WI38 (cell line): Measurements from ENCODE around the gene MRPL39.

Experiments
- H3K4me3 ChIP-seq: 2 replicates; pipeline ENCODE4 v1.5.1; 2011; ENCODE audit warnings: low read depth, mild to moderate bottlenecking, control low read depth, low read length
- CTCF ChIP-seq: IDR thresholded peaks from 2 replicates; pipeline ENCODE4 v1.5.1; 2012; ENCODE audit warnings: low read depth, mild to moderate bottlenecking, control low read depth, low read length

The MRPL39 gene

GRCh38 chr21:25573409-25574206 lies 33.7 kb downstream of the MRPL39 start:
- TF ChIP-seq CTCF = no peak
- H3K4me3 ChIP-seq = peak overlapping the region; percentile 8; the same call in 1 of the 2 replicates

- TF ChIP-seq CTCF = no peak
- peak overlapping the region; percentile 2; the same call in 1 of the 2 replicates for H3K4me3 ChIP-seq
These were observed 34.4 kb downstream of the MRPL39 start for GRCh38 chr21:25572861-25573310.

- no peak for TF ChIP-seq CTCF
- no peak overlapping the region for H3K4me3 ChIP-seq
These were observed 35.6 kb downstream of the MRPL39 start for GRCh38 chr21:25571726-25572121.

GRCh38 chr21:25569711-25570110 lies 37.6 kb downstream of the MRPL39 start:
- H3K4me3 ChIP-seq = no peak overlapping the region
- no peak for TF ChIP-seq CTCF

- H3K4me3 ChIP-seq = no peak overlapping the region
These were observed 38.2 kb downstream of the MRPL39 start for GRCh38 chr21:25569084-25569483.

GRCh38 chr21:25568246-25568645 lies 39.0 kb downstream of the MRPL39 start:
- no peak for TF ChIP-seq CTCF
- H3K4me3 ChIP-seq = peak overlapping the region; percentile 28

More at GRCh38 chr21:25569084-25569483, 38.2 kb downstream of the MRPL39 start:
- TF ChIP-seq CTCF = no peak

GRCh38 chr21:25567472-25567871 lies 39.8 kb downstream of the MRPL39 start:
- no peak for TF ChIP-seq CTCF
- no peak overlapping the region; the same call in 1 of the 2 replicates for H3K4me3 ChIP-seq
